ENCODE results near the gene C4BPB. TPM values are rescaled to one million over a fixed set of nuclear protein-coding genes. Genes with fewer than 3 reads are reported as not detected.

C4BPB gene
- total RNA-seq, 4 donors from 2014 or later = 0.24 to 6.0 (median 2.1) TPM

DNA sequence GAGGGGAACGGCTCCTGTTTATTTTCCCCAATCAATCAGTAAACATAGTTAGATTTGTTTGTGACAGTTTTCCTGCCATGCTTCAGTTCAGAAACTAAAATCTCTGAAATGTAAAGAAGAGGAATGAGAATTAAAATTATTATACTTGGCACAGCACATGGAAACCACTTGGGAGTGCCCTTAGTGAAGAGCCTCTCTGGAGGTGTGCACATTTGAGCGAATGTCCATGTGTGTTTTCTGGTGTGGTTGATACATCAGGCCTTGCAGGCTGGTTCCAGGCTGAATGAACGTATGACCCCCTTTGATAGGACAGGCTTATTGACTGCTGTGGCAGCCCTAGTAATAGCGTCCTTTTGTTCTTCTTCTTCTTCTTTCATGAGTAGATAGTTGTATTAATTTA, 42.5 kb downstream of the C4BPB start:
- DNase-seq (ENCODE audit: low spot score) (no peak), ATAC-seq (ENCODE audit: low FRiP score) (no peak)
- TF ChIP-seq, protein P1, sequence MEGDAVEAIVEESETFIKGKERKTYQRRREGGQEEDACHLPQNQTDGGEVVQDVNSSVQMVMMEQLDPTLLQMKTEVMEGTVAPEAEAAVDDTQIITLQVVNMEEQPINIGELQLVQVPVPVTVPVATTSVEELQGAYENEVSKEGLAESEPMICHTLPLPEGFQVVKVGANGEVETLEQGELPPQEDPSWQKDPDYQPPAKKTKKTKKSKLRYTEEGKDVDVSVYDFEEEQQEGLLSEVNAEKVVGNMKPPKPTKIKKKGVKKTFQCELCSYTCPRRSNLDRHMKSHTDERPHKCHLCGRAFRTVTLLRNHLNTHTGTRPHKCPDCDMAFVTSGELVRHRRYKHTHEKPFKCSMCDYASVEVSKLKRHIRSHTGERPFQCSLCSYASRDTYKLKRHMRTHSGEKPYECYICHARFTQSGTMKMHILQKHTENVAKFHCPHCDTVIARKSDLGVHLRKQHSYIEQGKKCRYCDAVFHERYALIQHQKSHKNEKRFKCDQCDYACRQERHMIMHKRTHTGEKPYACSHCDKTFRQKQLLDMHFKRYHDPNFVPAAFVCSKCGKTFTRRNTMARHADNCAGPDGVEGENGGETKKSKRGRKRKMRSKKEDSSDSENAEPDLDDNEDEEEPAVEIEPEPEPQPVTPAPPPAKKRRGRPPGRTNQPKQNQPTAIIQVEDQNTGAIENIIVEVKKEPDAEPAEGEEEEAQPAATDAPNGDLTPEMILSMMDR (IDR thresholded peaks at IDR 0.05) = no peak

DNA sequence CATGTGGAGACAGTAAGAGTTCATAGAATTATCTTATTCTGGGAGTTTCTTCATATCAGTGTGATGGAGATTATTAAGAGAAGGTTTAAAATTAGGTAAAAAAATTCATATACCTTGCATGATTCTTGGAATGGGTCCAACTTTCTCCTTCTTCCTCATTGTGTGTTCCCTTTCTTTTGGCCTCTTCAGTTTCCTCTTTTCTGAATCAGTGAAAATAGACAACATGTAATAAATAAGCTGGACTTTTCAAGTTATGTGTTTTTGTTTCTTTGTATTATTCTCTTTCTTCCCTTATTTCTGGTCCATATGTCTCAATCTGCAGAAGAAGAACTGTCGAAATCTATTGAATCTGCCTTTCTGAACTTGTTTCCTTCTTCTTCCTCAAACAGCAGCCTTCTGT, 45.9 kb downstream of the C4BPB start:
- TF ChIP-seq, protein P1 (IDR thresholded peaks at IDR 0.05) = no peak
- no peak for ATAC-seq (ENCODE audit: low FRiP score)
- DNase-seq (ENCODE audit: low spot score) = no peak

DNA sequence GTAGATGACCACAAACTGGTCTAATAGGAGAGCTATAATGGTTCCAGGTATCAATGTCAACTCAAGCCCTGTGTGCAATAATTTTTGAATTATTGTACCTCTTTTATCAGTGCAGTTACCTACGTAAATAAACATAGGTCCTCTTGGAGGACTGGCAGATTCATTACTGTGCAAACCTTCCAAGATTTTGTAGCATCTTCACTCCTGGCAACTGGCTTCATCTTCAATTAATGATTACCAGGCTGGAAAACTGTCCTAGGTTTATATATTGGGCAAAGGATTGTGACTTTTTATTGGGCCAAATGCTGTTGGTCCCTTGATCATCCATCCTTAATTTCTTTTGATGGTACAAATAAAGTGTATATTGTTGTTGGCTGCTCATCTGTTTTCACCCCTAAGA, 51.0 kb downstream of the C4BPB start:
- ATAC-seq (ENCODE audit: low FRiP score) = no peak
- no peak for DNase-seq (ENCODE audit: low spot score)
- TF ChIP-seq, protein P1 (IDR thresholded peaks at IDR 0.05) = no peak

DNA sequence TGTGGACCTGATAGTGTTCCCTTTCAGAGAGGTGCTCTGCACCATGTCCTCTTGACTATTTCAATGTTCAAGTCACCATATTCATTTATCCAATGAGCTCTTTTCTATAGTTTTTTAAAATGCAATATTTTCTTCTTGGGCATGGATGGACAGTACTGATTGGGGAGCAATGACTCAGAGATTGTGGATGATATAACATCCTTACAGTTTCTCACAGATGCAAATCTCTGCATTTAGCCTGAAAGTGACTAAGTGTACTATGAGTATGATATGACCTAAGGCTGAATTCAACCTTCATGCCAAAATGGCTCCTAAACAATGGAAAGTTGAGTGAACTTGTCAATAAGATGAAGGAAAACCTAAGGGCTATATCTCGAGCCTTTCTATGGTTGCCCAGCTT, 51.9 kb downstream of the C4BPB start:
- TF ChIP-seq, protein P1 (IDR thresholded peaks at IDR 0.05) = no peak
- ATAC-seq (ENCODE audit: low FRiP score) (no peak), DNase-seq (ENCODE audit: low spot score) (no peak)

DNA sequence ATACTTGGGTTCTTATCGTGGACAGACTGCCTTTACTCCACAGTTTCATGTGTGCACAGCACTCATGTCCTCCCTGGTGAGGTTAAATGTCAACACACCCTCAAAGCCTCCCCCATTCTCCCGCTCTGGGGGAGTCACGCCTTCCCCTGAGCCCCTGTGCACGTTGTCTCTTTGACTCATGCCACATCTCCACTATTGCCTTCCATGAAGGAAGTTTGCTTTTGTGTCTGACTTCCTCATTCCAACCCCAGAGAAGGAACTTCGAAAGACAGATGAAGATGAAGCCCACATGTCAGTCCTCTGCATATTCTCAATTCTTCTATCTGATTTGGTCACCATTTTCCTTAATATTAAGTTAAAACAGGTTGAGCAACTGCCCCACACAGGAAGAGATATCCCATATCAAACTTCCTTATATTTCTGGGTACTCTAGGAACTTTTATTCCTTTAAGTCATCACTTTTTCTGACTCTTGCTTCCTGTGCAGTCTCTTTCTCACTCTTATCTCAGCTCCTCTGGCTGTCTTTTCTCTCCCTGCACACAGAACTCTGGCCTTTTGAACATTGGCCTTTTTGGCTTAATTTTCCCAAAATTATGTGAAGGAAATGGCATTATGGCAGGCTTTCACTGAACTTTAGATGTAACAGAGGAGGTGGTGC, 56.9 kb downstream of the C4BPB start:
- DNase-seq (ENCODE audit: low spot score) = no peak
- ATAC-seq (ENCODE audit: low FRiP score) = no peak
- TF ChIP-seq, protein P1 (IDR thresholded peaks at IDR 0.05) = no peak

Other genes starting within 250 kb of the C4BPB start
- 1 to 10 TPM in 2 of 4 donors, under 1 TPM in 1, not detected in 1; 0.82 to 8.6 (median 8.2) TPM for gene IL20, start 223.2 kb upstream of the C4BPB start, total RNA-seq
- gene IL24, start 191.4 kb upstream of the C4BPB start, total RNA-seq = 10 to 100 TPM in 1 of 4 donors, 1 to 10 TPM in 1, not detected in 2; 5.1 to 65.1 TPM
- 10 to 100 TPM in 1 of 4 donors, 1 to 10 TPM in 3; 3.2 to 23.2 (median 9.0) TPM for gene FCMR, start 166.9 kb upstream of the C4BPB start, total RNA-seq
- under 1 TPM in 2 of 4 donors, not detected in 2; 0.24 to 0.44 TPM for gene PIGR, start 142.4 kb upstream of the C4BPB start, total RNA-seq
- not detected for gene FCAMR, start 118.4 kb upstream of the C4BPB start, total RNA-seq
- under 1 TPM in 2 of 4 donors, not detected in 2; 0.13 to 0.16 TPM for gene C1orf116, start 56.1 kb upstream of the C4BPB start, total RNA-seq
- gene YOD1, start 37.7 kb upstream of the C4BPB start, total RNA-seq = 10 to 100 TPM in 1 of 4 donors, 1 to 10 TPM in 3; 6.1 to 11.7 (median 7.9) TPM
- 10 to 100 TPM in 1 of 4 donors, 1 to 10 TPM in 3; 4.0 to 16.1 (median 6.1) TPM for gene PFKFB2, start 35.6 kb upstream of the C4BPB start, total RNA-seq
- 1 to 10 TPM in 1 of 4 donors, not detected in 3; 3.3 TPM for gene C4BPA, start 15.4 kb downstream of the C4BPB start, total RNA-seq
- 100 to 1,000 TPM in 3 of 4 donors, 10 to 100 TPM in 1; 86.2 to 468 (median 195) TPM for gene CD55, start 232.8 kb downstream of the C4BPB start, total RNA-seq